GM10847 (cell line): ENCODE data around the gene NOVA1.

ENCODE experiments used
- POLR2A ChIP-seq: IDR thresholded peaks from 2 replicates; pipeline ENCODE4 v1.6.1; 2011; ENCODE audit not compliant: insufficient read length; ENCODE audit errors: extremely low read depth

The NOVA1 gene

DNA sequence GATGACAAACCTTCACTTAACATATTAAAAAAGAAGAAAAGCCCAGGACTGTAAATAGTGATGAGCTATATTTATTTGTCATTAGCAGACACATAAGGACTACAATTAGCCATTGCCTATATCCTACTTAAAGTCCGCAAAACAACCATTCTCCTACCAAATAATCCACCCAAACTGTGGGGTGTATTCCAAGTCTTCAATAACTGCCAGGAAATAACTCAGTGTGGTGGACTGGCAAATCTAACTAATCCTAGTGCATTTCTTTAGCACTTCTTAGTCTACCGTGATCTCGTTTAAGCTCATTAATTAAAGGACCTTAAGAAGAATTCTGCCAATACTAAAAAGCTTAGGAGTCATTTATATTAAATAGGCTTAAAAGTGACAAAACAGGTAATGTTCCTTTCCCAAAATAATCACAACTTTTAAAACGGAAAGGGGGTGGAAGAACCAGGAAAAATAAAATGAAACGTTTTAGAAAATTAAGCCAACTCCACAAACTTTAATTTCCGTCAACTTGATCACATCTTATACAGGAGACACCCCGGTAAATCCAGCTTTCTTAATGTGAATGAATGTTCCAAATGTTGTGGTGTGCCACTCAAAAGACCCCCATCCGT is 1.8 kb downstream of the NOVA1 start:
- no peak for TF ChIP-seq POLR2A

DNA sequence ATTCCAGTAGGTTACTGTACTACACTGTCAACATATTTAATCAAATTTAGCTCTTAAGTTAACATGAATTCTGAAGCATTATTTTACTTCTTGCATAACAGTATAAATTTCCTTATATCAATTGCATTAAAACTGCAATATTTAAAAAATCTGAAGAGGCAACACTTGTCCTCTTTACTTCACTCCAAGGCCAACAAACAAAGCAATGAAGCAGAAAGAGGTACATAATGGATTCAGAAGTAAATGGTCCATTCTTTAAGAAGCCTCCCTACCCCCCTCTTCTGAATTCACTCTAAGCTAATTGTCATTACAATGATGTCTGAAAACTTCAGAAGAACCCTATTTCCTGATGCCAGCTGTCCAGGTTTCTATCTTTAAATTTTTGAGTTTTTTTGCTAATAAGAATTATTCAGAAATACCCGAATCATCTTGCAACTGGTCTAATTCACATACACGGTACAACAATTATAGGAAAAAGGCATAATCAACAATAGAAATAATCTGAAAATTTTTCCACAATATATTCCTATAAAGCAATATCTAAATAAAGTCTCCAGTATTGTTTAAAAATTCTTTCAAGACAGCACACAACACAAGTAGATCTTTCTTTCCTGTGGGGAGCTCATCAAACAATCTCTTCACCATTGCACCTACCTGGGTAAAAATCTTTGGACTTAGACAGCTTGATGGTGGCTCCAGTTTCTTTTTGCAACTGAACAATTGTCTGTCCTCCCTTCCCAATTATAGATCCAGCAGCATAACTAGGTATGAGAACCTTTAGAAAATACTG is 2.9 kb downstream of the NOVA1 start:
- no peak for TF ChIP-seq POLR2A

DNA sequence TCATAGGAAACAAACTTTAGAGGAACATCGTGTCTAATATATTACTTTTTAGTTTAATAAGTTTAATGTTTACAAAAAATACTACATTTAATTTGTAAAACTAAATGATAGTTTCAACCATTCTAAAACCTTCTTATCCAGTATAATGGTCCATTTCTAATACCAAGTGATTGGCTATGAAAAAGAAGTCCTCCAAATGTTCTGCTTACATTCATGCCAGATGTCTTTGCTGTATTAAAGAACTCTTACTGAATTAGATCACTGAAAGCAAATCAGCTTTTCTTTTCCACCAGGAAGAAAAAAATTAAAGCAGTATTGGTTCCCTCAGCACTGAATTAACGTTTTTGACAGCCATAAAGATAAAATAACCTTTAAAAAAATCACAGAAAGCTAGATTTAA is 3.7 kb downstream of the NOVA1 start:
- TF ChIP-seq POLR2A: no peak

DNA sequence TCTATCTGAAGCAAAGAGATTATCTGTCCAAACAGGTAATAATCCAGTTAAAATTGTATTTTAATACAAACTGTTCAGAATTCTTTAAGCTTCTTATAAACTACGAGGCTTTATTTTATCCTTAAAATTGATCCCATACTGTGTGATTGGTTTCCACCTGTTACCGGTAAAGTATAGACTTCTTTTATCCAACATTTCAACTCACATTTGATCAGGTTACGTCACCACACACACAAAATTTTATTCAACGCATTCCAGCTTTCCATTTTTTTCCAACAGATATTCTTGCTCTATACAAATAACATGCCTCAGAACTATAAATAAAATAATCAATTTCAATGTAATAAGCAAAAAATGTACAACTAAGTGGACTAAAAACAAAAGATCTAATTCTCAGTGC is 4.5 kb downstream of the NOVA1 start:
- TF ChIP-seq POLR2A: no peak

DNA sequence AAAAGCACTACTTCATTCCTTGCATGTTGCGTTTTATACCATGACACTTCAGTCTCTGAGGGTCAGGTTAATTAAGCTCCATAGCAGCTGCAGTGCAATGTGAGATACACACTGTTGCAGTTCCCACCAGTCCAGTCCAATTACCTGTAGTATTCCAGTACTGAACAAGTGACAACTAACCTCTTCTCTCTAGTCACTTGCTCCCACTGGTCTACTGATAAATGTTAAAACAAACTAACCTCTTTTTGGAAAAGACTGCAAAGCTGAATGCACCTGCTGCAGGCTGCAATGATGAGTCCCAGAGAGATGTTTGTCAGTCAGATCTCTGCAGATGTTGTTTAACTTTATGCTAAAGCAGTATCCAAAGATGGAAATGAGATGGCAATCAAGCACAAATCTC is 7.9 kb downstream of the NOVA1 start:
- TF ChIP-seq POLR2A: no peak

DNA sequence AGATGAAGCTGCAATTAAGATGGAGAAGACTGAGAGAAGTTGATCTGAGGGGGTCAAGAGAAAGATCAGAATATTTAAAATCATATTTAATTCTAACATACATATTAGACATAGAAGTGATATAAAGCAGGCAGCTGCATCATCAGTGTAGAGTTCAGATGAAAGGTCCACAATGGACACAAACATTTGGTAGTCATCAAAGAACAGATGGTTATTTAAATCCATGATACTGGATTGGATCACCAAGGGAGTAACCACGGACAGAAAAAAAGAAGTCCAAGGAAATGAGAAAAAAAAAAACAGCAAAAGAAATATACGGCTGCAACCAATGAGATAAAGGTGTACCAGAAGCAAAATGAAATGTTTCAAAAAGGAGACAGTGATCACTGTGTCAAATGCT is 20.1 kb downstream of the NOVA1 start:
- TF ChIP-seq POLR2A: no peak

DNA sequence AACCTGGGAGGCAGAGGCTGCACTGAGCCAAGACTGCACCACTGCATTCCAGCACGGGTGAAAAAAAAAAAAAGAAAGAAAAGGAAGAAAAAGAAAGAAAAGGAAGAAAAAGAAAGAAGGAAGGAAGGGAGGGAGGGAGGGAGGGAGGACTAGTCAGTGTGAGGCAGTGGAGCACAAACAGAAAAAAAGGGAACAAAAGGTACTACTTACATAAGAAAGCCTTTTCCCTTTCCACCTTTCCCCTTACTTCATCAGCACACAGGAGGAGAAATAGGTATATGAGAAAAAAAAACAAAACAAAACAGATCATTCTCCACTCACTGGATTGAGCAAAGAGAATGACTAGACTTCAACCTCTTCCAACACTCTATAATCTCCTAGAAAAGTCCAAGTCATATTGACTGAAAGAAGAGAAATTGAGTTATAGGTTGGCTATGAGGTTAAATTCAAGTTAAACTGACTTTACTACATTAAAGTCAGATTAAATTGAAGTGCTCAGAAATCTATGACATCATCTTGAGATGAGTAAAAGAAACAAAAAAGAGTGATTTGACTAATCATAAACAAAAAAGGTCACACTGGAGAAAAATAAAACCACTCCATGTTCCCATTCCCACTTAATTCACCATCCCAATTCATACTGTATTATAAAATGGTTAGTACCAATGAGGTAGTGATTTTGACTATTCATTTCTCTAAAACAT is 43.6 kb downstream of the NOVA1 start:
- TF ChIP-seq POLR2A: no peak

DNA sequence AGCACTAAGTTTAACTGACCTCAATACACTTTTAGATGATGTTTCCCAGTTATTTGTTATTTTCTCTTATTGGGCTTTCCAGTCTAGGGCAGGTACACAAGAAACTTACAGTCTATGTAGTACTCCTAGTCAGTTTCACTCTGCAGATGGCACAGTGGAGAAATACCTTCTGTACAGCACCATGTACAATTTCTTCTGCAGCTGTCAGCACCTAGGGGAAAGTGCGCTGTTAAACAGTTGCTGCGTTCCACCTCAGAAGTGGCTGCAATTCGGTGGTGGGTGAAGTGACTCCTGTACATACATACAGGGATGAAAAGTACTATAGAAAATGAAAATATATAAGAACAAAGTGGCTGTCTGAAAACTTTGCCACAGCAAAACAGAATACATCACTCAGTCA is 48.3 kb downstream of the NOVA1 start:
- no peak for TF ChIP-seq POLR2A

DNA sequence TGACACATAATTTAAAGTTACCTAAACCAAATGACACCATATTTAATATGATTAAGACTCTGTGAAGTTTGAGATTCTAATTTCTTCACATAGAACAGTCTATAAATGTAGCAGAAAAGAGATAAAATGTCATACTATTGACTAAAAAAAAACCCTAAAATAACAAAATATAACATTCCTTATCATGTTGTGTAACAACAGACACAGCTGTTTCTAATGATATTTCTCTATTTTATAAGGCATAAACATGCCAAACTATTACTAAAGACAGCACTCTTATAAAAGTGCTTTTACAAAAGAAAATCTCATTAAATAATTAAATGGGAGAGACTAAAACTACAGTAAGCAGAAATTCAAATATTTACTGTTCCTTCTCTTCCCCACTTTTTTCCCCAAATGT is 49.4 kb downstream of the NOVA1 start:
- no peak for TF ChIP-seq POLR2A

DNA sequence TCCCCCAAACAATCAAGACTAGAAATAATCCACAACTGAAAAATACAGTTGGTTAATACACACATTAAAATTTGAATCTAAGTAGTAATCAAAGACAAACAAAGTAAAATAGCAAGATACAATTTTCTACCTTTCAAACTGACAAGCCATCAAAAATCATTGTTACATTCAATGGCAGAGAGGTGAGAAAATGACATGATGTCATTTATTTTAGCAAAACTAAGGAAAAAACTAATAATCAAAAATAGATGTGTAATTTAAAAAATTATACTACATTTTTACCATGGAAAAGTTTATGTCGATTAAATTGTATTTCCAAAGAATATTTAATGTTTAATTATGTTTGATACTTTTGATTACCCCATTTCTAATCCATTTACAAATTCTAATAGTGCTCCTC is 59.7 kb downstream of the NOVA1 start:
- TF ChIP-seq POLR2A: no peak

DNA sequence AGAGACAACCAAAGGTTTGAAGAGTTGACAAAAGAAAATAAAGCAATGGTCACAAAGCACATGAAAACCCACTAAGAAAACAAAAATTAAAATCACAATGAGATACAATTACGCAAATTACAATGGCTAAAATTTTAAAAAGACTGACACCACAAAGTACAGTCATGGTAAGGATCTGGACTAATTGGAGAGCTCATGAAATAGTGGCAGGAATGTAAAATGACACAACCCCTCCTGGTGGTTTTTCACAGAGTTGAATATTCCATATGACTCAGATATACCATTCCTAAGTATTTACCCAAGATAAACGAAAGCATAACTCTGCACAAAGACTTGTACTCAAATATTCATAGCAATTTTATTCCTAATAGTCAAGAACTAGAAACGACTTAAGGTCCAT is 65.9 kb downstream of the NOVA1 start:
- TF ChIP-seq POLR2A: no peak

DNA sequence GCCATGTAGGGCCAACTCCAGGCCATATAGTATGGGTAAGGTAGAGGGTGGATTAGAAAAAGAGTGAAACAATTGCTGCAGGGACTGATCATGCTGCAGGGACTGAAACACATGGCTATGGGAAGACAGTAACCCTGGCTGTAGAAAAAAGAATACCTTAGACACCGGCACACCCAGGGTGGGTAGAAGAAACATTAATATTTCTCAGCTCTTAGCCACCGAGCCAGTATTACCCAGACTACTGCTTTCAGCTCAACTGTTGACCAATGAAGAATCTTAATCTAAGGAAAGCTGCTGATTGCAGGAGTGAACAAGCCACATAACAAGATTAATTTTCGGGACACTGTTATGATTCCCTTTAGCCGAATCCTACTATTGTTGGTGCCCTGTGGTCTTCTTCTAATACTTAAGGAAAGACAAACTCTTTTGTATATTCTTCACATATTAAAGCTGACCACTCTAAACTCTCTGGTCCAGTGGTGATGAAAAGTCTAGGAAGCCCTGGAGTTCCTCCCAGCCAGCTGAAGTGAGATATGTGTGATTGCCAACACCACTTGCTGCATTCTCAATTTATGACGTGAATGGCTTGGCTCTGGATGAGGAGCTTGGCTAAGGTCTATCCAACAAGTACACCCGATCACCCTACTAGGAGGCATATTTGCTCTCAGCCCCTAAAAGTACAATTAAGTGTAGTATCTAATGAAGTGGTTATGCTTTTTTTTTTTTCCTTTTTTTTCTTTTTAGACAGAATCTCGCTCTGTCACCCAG is 69.2 kb downstream of the NOVA1 start:
- no peak for TF ChIP-seq POLR2A

DNA sequence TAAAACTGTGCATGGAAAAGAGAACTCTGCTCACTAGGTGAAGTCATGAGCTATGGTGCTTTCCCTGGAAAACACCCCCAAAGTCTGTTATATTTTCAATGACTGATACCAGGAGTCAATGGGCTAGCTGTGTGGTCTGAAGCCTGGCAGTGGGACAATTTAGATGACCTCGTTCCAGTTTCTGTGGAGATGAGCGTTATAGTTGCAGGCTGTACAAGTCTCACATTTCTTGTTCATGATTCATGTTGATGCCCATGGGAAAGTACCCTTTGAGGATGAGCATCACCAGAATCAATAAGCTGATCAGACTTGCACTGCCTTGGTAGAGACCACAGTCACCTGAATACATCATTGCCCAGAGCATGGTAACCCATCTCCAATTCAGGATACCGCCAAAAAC is 70.7 kb downstream of the NOVA1 start:
- TF ChIP-seq POLR2A: no peak

DNA sequence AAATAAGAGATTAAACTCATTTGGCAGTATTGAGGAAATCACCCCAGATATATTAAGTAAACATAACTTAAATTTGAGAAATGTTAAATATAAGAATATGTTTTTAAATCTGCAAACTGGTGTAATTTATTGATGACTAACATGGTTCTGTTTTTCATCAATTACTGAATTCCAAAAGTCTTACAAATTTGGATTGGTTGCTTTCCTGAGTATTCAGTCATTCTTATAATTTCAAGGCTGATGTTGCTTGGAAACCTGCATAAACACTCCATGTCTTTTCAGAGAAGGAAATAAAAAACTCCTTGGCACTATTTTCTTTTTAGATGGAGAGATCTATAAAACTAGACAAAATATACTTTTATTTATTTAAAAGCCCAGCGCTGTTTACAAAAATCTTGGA is 71.7 kb downstream of the NOVA1 start:
- no peak for TF ChIP-seq POLR2A

DNA sequence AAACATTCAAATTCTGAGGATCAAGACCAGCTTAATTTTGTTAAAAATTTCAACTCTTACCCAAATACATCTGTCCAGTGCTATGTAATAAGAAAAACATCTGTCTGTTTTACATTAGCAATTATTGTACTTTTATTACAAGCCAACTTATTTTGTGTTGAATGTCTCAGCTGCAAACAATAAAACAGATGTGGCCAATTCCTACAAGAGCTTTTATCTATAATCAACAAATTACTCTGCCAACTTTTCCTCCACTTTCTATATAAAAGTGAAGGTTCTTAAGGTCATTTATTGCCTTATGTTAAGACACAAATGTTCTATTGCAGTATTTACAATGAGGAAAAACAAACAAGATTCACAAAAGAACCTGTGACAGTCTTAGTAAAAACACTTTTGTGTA is 72.7 kb downstream of the NOVA1 start:
- no peak for TF ChIP-seq POLR2A

DNA sequence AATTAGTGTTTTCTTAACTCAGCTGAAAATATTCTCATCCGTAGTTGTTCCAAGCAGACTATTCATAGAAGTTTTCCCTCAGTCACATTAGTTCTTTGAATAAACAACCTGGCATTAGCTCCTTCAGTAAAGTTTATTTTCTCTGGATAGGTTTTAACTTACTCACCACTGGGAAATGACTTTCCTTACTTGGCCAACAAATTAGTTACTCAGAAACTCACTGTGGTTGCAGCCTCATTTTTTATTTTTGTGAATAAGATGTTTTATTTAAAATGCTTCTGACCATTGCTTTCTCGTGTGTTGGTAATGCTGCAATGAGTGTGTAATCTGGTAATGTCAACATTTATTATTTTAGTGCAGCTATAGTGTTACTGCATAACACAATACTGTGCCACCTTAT is 74.9 kb downstream of the NOVA1 start:
- no peak for TF ChIP-seq POLR2A
